ENCODE results near the gene NSMCE1. TPM values are rescaled to one million over a fixed set of nuclear protein-coding genes. Genes with fewer than 3 reads are reported as not detected.

The NSMCE1 gene
- total and polyA plus RNA-seq, 4 experiments from 2014 or later, result 66.6 to 202 (median 106) TPM

GRCh38 chr16:27220527-27220926, 48.0 kb downstream of the NSMCE1 start:
- H3K36me3 Mint-ChIP-seq, result peaks cover 0 to 31% of the 10 kb centered on the region in 2 donors
- DNase-seq, result no peak
- H3K27me3 Mint-ChIP-seq, result no peaks in the 10 kb centered on the region
- H3K27me3 ChIP-seq (ENCODE audit: insufficient read depth, low read length), result no peaks in the 10 kb centered on the region
- H3K27ac ChIP-seq (ENCODE audit: low read depth, low read length), result no peak overlapping the region
- peaks cover under 1 to 5% (median 2%) of the 10 kb centered on the region in 4 donors for H3K4me1 Mint-ChIP-seq
- H3K4me3 Mint-ChIP-seq, result no peak overlapping the region
- ChIA-PET CTCF (ENCODE audit: partially characterized antibody) (interaction anchor here (1.7 to 7.2 kb wide), 4 partner anchors 10 to 147 kb away, joined by 4 to 28 read pairs (median 12); no protein-coding TSS in a partner anchor), POLR2A (ENCODE audit: partially characterized antibody) (interaction anchor here (1.1 to 6.4 kb wide), 2 partner anchors 15 to 21 kb away, joined by 5 to 47 read pairs; no protein-coding TSS in a partner anchor)
- H3K9me3 Mint-ChIP-seq, result peaks cover 0 to 1% (median 0%) of the 10 kb centered on the region in 8 donors
- no peak overlapping the region for H3K4me3 ChIP-seq (ENCODE audit: low read length in 2 of 2)
- H3K36me3 ChIP-seq (ENCODE audit: insufficient read depth, low read length), result peaks cover 6% of the 10 kb centered on the region
- no peaks in the 10 kb centered on the region for H3K9me3 ChIP-seq (ENCODE audit: control insufficient read depth in 1 of 2, low read length in 2 of 2)
- H3K27ac Mint-ChIP-seq, result peak overlapping the region in 1 of 7 donors; percentile 10
- H3K4me1 ChIP-seq (ENCODE audit: insufficient read depth, low read length), result no peaks in the 10 kb centered on the region
- intact Hi-C loops (cut with micrococcal nuclease), result no loop called here

GRCh38 chr16:27220120-27220519, 48.5 kb downstream of the NSMCE1 start:
- peaks cover 0 to 1% (median 0%) of the 10 kb centered on the region in 8 donors for H3K9me3 Mint-ChIP-seq
- POLR2A ChIA-PET (ENCODE audit: partially characterized antibody), result interaction anchor here (1.1 to 6.4 kb wide), 2 partner anchors 15 to 20 kb away, joined by 5 to 47 read pairs; no protein-coding TSS in a partner anchor
- intact Hi-C loops (cut with micrococcal nuclease), result no loop called here
- no peaks in the 10 kb centered on the region for H3K4me1 ChIP-seq (ENCODE audit: insufficient read depth, low read length)
- CTCF ChIA-PET (ENCODE audit: partially characterized antibody), result interaction anchor here (1.0 to 7.2 kb wide), 4 partner anchors 10 to 147 kb away, joined by 4 to 28 read pairs (median 6); no protein-coding TSS in a partner anchor
- H3K36me3 ChIP-seq (ENCODE audit: insufficient read depth, low read length), result peaks cover 6% of the 10 kb centered on the region
- no peaks in the 10 kb centered on the region for H3K9me3 ChIP-seq (ENCODE audit: control insufficient read depth in 1 of 2, low read length in 2 of 2)
- DNase-seq, result no peak
- H3K27ac Mint-ChIP-seq, result peak overlapping the region in 1 of 7 donors; percentile 41
- H3K4me3 Mint-ChIP-seq, result no peak overlapping the region
- peaks cover 0 to 31% of the 10 kb centered on the region in 2 donors for H3K36me3 Mint-ChIP-seq
- no peak overlapping the region for H3K4me3 ChIP-seq (ENCODE audit: low read length in 2 of 2)
- no peaks in the 10 kb centered on the region for H3K27me3 Mint-ChIP-seq
- peaks cover 0 to 4% (median 2%) of the 10 kb centered on the region in 4 donors for H3K4me1 Mint-ChIP-seq
- no peak overlapping the region for H3K27ac ChIP-seq (ENCODE audit: low read depth, low read length)
- no peaks in the 10 kb centered on the region for H3K27me3 ChIP-seq (ENCODE audit: insufficient read depth, low read length)

GRCh38 chr16:27219161-27219560, 49.4 kb downstream of the NSMCE1 start:
- Histone ChIP-seq H3K27me3 (ENCODE audit: insufficient read depth, low read length) (no peaks in the 10 kb centered on the region), H3K27ac (ENCODE audit: low read depth, low read length) (no peak overlapping the region), H3K4me3 (ENCODE audit: low read length in 2 of 2) (no peak overlapping the region), H3K9me3 (ENCODE audit: control insufficient read depth in 1 of 2, low read length in 2 of 2) (no peaks in the 10 kb centered on the region), H3K4me1 (ENCODE audit: insufficient read depth, low read length) (no peaks in the 10 kb centered on the region), H3K36me3 (ENCODE audit: insufficient read depth, low read length) (peaks cover 14% of the 10 kb centered on the region)
- Mint-ChIP-seq H3K9me3 (peaks cover 0 to 1% (median 0%) of the 10 kb centered on the region in 8 donors), H3K36me3 (peaks cover 0 to 41% of the 10 kb centered on the region in 2 donors), H3K27me3 (no peaks in the 10 kb centered on the region), H3K27ac (peak overlapping the region in 1 of 7 donors; percentile 42), H3K4me1 (peaks cover 0 to 4% (median 2%) of the 10 kb centered on the region in 4 donors), H3K4me3 (no peak overlapping the region)
- DNase-seq, result no peak
- CTCF ChIA-PET (ENCODE audit: partially characterized antibody), result interaction anchor here (1.0 to 1.9 kb wide), 2 partner anchors 11 to 15 kb away, joined by 4 to 7 read pairs; no protein-coding TSS in a partner anchor
- POLR2A ChIA-PET (ENCODE audit: partially characterized antibody), result no interaction called here
- intact Hi-C loops (cut with micrococcal nuclease), result no loop called here

GRCh38 chr16:27218756-27219155, 49.8 kb downstream of the NSMCE1 start:
- H3K4me1 ChIP-seq (ENCODE audit: insufficient read depth, low read length), result no peaks in the 10 kb centered on the region
- Mint-ChIP-seq H3K36me3 (peaks cover 3 to 42% of the 10 kb centered on the region in 2 donors), H3K4me1 (peaks cover 0 to 4% (median under 1%) of the 10 kb centered on the region in 4 donors), H3K9me3 (peaks cover 0 to 1% (median 0%) of the 10 kb centered on the region in 8 donors), H3K4me3 (no peak overlapping the region), H3K27ac (peak overlapping the region in 2 of 7 donors; percentile 18 to 42), H3K27me3 (no peaks in the 10 kb centered on the region)
- ChIA-PET POLR2A (ENCODE audit: partially characterized antibody) (no interaction called here), CTCF (ENCODE audit: partially characterized antibody) (interaction anchor here (1.9 kb wide), 1 partner anchor 11 kb away, joined by 7 read pairs; no protein-coding TSS in a partner anchor)
- H3K9me3 ChIP-seq (ENCODE audit: control insufficient read depth in 1 of 2, low read length in 2 of 2), result no peaks in the 10 kb centered on the region
- no peak overlapping the region for H3K27ac ChIP-seq (ENCODE audit: low read depth, low read length)
- H3K4me3 ChIP-seq (ENCODE audit: low read length in 2 of 2), result no peak overlapping the region
- no peak for DNase-seq
- no peaks in the 10 kb centered on the region for H3K27me3 ChIP-seq (ENCODE audit: insufficient read depth, low read length)
- H3K36me3 ChIP-seq (ENCODE audit: insufficient read depth, low read length), result peaks cover 16% of the 10 kb centered on the region
- intact Hi-C loops (cut with micrococcal nuclease), result no loop called here

GRCh38 chr16:27217256-27217655, 51.3 kb downstream of the NSMCE1 start:
- DNase-seq, result no peak
- no peaks in the 10 kb centered on the region for H3K4me1 ChIP-seq (ENCODE audit: insufficient read depth, low read length)
- Mint-ChIP-seq H3K4me3 (no peak overlapping the region), H3K27ac (peak overlapping the region in 1 of 7 donors; percentile 57), H3K4me1 (peaks cover 0 to 5% (median 2%) of the 10 kb centered on the region in 4 donors), H3K9me3 (peaks cover 0 to 1% (median 0%) of the 10 kb centered on the region in 8 donors), H3K27me3 (no peaks in the 10 kb centered on the region), H3K36me3 (peaks cover 12 to 45% of the 10 kb centered on the region in 2 donors)
- no peak overlapping the region for H3K4me3 ChIP-seq (ENCODE audit: low read length in 2 of 2)
- intact Hi-C loops (cut with micrococcal nuclease), result no loop called here
- H3K27me3 ChIP-seq (ENCODE audit: insufficient read depth, low read length), result no peaks in the 10 kb centered on the region
- no peak overlapping the region for H3K27ac ChIP-seq (ENCODE audit: low read depth, low read length)
- ChIA-PET POLR2A (ENCODE audit: partially characterized antibody) (interaction anchor here (1.3 kb wide), 1 partner anchor 16 kb away, joined by 3 read pairs; no protein-coding TSS in a partner anchor), CTCF (ENCODE audit: partially characterized antibody) (interaction anchor here (0.9 kb wide), 1 partner anchor 138 kb away, joined by 3 read pairs; no protein-coding TSS in a partner anchor)
- H3K9me3 ChIP-seq (ENCODE audit: control insufficient read depth in 1 of 2, low read length in 2 of 2), result no peaks in the 10 kb centered on the region
- peaks cover 19% of the 10 kb centered on the region for H3K36me3 ChIP-seq (ENCODE audit: insufficient read depth, low read length)

GRCh38 chr16:27216297-27216885, 52.2 kb downstream of the NSMCE1 start:
- Histone ChIP-seq H3K9me3 (ENCODE audit: control insufficient read depth in 1 of 2, low read length in 2 of 2) (no peaks in the 10 kb centered on the region), H3K27me3 (ENCODE audit: insufficient read depth, low read length) (no peaks in the 10 kb centered on the region), H3K36me3 (ENCODE audit: insufficient read depth, low read length) (peaks cover 22% of the 10 kb centered on the region), H3K4me3 (ENCODE audit: low read length in 2 of 2) (no peak overlapping the region), H3K27ac (ENCODE audit: low read depth, low read length) (no peak overlapping the region), H3K4me1 (ENCODE audit: insufficient read depth, low read length) (no peaks in the 10 kb centered on the region)
- no peak for DNase-seq
- Mint-ChIP-seq H3K4me3 (no peak overlapping the region), H3K27ac (peak overlapping the region in 1 of 7 donors; percentile 21), H3K36me3 (peaks cover 12 to 43% of the 10 kb centered on the region in 2 donors), H3K4me1 (peaks cover 0 to 5% (median 2%) of the 10 kb centered on the region in 4 donors), H3K27me3 (no peaks in the 10 kb centered on the region), H3K9me3 (peaks cover 0 to 1% (median 0%) of the 10 kb centered on the region in 8 donors)
- ChIA-PET CTCF (ENCODE audit: partially characterized antibody) (interaction anchor here (0.9 kb wide), 1 partner anchor 139 kb away, joined by 3 read pairs; no protein-coding TSS in a partner anchor), POLR2A (ENCODE audit: partially characterized antibody) (interaction anchor here (1.3 kb wide), 1 partner anchor 17 kb away, joined by 3 read pairs; no protein-coding TSS in a partner anchor)
- intact Hi-C loops (cut with micrococcal nuclease), result no loop called here

GRCh38 chr16:27215660-27216059, 52.9 kb downstream of the NSMCE1 start:
- intact Hi-C loops (cut with micrococcal nuclease), result no loop called here
- Histone ChIP-seq H3K36me3 (ENCODE audit: insufficient read depth, low read length) (peaks cover 27% of the 10 kb centered on the region), H3K27ac (ENCODE audit: low read depth, low read length) (no peak overlapping the region), H3K4me3 (ENCODE audit: low read length in 2 of 2) (no peak overlapping the region), H3K9me3 (ENCODE audit: control insufficient read depth in 1 of 2, low read length in 2 of 2) (no peaks in the 10 kb centered on the region), H3K27me3 (ENCODE audit: insufficient read depth, low read length) (no peaks in the 10 kb centered on the region), H3K4me1 (ENCODE audit: insufficient read depth, low read length) (no peaks in the 10 kb centered on the region)
- Mint-ChIP-seq H3K4me1 (peaks cover 0 to 5% (median 2%) of the 10 kb centered on the region in 4 donors), H3K9me3 (peaks cover 0 to 1% (median 0%) of the 10 kb centered on the region in 8 donors), H3K36me3 (peaks cover 12 to 40% of the 10 kb centered on the region in 2 donors), H3K4me3 (no peak overlapping the region), H3K27ac (peak overlapping the region in 2 of 7 donors; percentile 21 to 31), H3K27me3 (no peaks in the 10 kb centered on the region)
- CTCF ChIA-PET (ENCODE audit: partially characterized antibody), result no interaction called here
- DNase-seq, result no peak
- POLR2A ChIA-PET (ENCODE audit: partially characterized antibody), result no interaction called here

All from CD4-positive, alpha-beta memory T cell (primary cell).